Osteocyte (in vitro differentiated cells): Measurements from ENCODE around the gene DRD4. TPM values are rescaled to one million over a fixed set of nuclear protein-coding genes. Genes with fewer than 3 reads are reported as not detected.
A peak's percentile ranks its signal among the peaks of the same experiment; 100 is the strongest.

Experiments
- DNase-seq: peaks from one replicate; pipeline ENCODE4 v3.0.0; 2021; ENCODE audit warnings: mixed read lengths; ENCODE audit not compliant: unreplicated experiment; ENCODE audit errors: extremely low spot score
- H3K27ac Mint-ChIP-seq: one replicate; pipeline ENCODE4 v1.8.0; 2021; ENCODE audit warnings: mild to moderate bottlenecking, mixed read lengths; ENCODE audit not compliant: unreplicated experiment
- H3K27me3 Mint-ChIP-seq: one replicate; pipeline ENCODE4 v1.8.0; 2021; ENCODE audit warnings: mixed read lengths; ENCODE audit not compliant: unreplicated experiment
- H3K36me3 Mint-ChIP-seq: one replicate; pipeline ENCODE4 v1.8.0; 2021; ENCODE audit warnings: mixed read lengths; ENCODE audit not compliant: unreplicated experiment
- H3K4me1 Mint-ChIP-seq: one replicate; pipeline ENCODE4 v1.8.0; 2021; ENCODE audit warnings: mixed read lengths; ENCODE audit not compliant: unreplicated experiment
- H3K4me3 Mint-ChIP-seq: one replicate; pipeline ENCODE4 v1.8.0; 2021; ENCODE audit warnings: mild to moderate bottlenecking, moderate library complexity, mixed read lengths; ENCODE audit not compliant: unreplicated experiment
- H3K9me3 Mint-ChIP-seq: one replicate; pipeline ENCODE4 v1.8.0; 2021; ENCODE audit warnings: mixed read lengths; ENCODE audit not compliant: unreplicated experiment
- total RNA-seq: library from RNA; stranded (reverse); gene quantifications from 2 replicates; pipeline ENCODE4 v1.2.1, GENCODE V29; 2021
- TF ChIP-seq, protein P1 (sequence below): fragments of 200-600 bp; sonication (generic); IDR thresholded peaks from 2 replicates; pipeline ENCODE4 v1.5.0; 2021; ENCODE audit warnings: antibody characterized with exemption, mild to moderate bottlenecking, moderate library complexity

The DRD4 gene
- total RNA-seq, 1 donor from 2014 or later: 1.7 TPM

DNA sequence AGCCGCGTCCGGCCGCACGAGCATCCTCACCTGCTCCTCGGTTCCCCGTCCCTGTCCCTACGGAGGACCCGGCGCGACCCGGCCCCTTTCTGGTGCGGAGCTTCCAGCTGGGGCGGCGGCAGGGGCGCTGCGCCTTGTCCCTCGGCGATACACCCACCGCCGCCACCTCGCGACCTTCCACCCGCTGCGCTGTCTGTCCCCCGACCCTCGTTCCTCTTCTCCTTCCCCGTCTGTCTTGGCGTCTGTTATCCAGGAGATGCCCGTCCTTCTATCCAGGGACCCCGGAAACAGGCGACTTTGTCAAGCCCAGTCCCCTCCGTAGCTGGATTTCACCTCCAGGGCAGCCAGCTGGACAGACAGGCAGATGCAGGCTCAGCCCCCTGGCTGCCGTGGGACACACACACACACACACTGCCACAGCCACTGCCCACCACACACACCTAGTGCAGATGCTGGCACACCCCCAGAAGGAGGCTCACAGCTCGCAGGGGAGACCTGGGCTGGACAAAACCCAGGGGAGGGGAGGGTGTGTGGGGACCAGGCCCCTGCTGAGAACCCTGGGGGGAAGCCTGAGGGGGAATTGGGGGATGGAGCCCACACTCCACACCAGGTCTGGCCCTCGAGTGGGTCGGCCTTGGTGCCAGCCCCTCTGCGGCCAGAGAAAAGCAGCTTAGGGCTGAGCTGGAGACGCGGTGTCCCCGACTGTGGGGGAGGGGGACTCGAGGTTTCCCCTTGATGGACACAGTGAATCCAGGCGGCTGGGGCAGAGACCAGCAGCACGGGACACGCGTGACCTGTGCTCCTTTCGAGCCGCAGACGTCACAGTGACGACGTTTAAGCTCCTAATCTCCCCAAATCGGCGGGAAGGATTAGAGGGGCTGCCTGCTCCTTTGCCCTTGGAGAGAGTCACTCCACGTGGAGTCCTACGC lies 788 bp downstream of the DRD4 start:
- Mint-ChIP-seq H3K27me3 (peaks cover 3% of the 10 kb centered on the region), H3K9me3 (no peaks in the 10 kb centered on the region), H3K4me1 (peaks cover 27% of the 10 kb centered on the region), H3K4me3 (peak overlapping the region; percentile 69), H3K27ac (no peak overlapping the region), H3K36me3 (peaks cover 2% of the 10 kb centered on the region)
- DNase-seq: no peak
- TF ChIP-seq, protein P1, sequence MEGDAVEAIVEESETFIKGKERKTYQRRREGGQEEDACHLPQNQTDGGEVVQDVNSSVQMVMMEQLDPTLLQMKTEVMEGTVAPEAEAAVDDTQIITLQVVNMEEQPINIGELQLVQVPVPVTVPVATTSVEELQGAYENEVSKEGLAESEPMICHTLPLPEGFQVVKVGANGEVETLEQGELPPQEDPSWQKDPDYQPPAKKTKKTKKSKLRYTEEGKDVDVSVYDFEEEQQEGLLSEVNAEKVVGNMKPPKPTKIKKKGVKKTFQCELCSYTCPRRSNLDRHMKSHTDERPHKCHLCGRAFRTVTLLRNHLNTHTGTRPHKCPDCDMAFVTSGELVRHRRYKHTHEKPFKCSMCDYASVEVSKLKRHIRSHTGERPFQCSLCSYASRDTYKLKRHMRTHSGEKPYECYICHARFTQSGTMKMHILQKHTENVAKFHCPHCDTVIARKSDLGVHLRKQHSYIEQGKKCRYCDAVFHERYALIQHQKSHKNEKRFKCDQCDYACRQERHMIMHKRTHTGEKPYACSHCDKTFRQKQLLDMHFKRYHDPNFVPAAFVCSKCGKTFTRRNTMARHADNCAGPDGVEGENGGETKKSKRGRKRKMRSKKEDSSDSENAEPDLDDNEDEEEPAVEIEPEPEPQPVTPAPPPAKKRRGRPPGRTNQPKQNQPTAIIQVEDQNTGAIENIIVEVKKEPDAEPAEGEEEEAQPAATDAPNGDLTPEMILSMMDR: no peak

DNA sequence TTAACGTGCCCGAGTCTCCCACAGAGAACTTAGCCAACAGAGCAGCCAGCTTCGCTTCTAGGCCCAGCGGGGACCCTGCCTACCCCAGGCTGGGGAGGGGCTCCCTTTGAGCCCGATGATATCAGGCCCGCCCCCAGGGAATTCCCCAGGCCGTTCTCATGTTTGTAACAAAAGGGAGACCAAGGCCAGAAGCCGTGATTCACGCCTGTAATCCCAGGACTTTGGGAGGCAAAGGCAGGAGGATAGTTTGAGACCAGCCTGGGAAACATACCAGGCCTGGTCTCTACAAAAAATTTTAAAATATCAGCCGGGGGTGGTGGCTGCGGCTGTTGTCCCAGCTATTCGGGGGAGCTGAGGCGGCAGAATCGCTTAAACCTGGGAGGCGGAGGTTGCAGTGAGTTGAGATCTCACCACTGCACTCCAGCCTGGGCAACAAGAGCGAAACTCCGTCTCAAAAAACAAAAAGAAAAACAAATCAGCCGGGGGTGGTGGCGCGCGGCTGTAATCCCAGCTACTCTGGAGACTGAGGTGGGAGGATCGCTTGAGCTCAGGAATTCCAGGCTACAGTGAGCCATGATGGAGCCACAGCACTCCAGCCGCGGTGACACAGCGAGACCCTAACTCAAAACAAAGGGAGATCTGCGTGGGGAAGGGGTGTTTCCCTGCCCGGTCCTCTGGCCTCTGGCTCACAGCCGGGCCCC lies 1.7 kb downstream of the DRD4 start:
- H3K9me3 Mint-ChIP-seq: no peaks in the 10 kb centered on the region
- peaks cover 2% of the 10 kb centered on the region for H3K36me3 Mint-ChIP-seq
- peak overlapping the region; percentile 67 for H3K27ac Mint-ChIP-seq
- peaks cover 3% of the 10 kb centered on the region for H3K27me3 Mint-ChIP-seq
- TF ChIP-seq, protein P1: no peak
- H3K4me1 Mint-ChIP-seq: peaks cover 27% of the 10 kb centered on the region
- no peak for DNase-seq
- H3K4me3 Mint-ChIP-seq: peak overlapping the region; percentile 42

DNA sequence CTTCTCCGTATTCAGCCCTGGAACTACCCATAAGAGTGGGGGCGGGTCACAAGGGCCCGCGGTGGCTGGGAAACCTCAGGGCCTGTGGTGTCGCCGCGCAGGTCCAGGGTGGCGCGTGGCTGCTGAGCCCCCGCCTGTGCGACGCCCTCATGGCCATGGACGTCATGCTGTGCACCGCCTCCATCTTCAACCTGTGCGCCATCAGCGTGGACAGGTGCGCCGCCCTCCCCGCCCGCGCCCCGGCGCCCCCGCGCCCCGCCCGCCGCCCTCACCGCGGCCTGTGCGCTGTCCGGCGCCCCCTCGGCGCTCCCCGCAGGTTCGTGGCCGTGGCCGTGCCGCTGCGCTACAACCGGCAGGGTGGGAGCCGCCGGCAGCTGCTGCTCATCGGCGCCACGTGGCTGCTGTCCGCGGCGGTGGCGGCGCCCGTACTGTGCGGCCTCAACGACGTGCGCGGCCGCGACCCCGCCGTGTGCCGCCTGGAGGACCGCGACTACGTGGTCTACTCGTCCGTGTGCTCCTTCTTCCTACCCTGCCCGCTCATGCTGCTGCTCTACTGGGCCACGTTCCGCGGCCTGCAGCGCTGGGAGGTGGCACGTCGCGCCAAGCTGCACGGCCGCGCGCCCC lies 2.4 kb downstream of the DRD4 start:
- DNase-seq: no peak
- Mint-ChIP-seq H3K27me3 (peaks cover 3% of the 10 kb centered on the region), H3K36me3 (peaks cover 5% of the 10 kb centered on the region), H3K9me3 (no peaks in the 10 kb centered on the region), H3K4me1 (peaks cover 27% of the 10 kb centered on the region), H3K27ac (no peak overlapping the region), H3K4me3 (no peak overlapping the region)
- TF ChIP-seq, protein P1: no peak

DNA sequence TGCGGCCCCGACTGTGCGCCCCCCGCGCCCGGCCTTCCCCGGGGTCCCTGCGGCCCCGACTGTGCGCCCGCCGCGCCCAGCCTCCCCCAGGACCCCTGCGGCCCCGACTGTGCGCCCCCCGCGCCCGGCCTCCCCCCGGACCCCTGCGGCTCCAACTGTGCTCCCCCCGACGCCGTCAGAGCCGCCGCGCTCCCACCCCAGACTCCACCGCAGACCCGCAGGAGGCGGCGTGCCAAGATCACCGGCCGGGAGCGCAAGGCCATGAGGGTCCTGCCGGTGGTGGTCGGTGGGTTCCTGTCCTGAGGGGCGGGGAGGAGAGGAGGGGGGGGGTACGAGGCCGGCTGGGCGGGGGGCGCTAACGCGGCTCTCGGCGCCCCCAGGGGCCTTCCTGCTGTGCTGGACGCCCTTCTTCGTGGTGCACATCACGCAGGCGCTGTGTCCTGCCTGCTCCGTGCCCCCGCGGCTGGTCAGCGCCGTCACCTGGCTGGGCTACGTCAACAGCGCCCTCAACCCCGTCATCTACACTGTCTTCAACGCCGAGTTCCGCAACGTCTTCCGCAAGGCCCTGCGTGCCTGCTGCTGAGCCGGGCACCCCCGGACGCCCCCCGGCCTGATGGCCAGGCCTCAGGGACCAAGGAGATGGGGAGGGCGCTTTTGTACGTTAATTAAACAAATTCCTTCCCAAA lies 3.1 kb downstream of the DRD4 start:
- peaks cover 27% of the 10 kb centered on the region for H3K4me1 Mint-ChIP-seq
- TF ChIP-seq, protein P1: no peak
- no peaks in the 10 kb centered on the region for H3K9me3 Mint-ChIP-seq
- no peak overlapping the region for H3K27ac Mint-ChIP-seq
- peaks cover 6% of the 10 kb centered on the region for H3K36me3 Mint-ChIP-seq
- H3K4me3 Mint-ChIP-seq: no peak overlapping the region
- DNase-seq: no peak
- peaks cover 3% of the 10 kb centered on the region for H3K27me3 Mint-ChIP-seq
